Spleen (tissue), 7 donors: ENCODE results near the gene LMO2.

Experiments
- POLR2A ChIP-seq, 3 donors: fragments of 450-650 bp; IDR thresholded peaks; one replicate each; pipeline ENCODE4 v1.5.1; 2017; ENCODE audit warnings: antibody characterized with exemption in 3 of 3, mild to moderate bottlenecking in 1 of 3
- TF ChIP-seq, protein P1 (sequence below), 11 experiments: fragments of 200-600 bp in 7 of 11; fragments of 450-650 bp in 4 of 11; sonication (generic) in 4 of 11; IDR thresholded peaks in 8 of 11; conservative IDR thresholded peaks in 3 of 11; 1 replicate in 7 of 11; 2 replicates in 4 of 11; pipeline versions ENCODE4 v1.4.0 to v1.8.0; 2016 to 2021; ENCODE audit warnings: antibody characterized with exemption in 11 of 11, inconsistent platforms in 4 of 11, mild to moderate bottlenecking in 1 of 11
- donor health status: DM: no; HTN: no; CAD: no; lungs with moderate emphysema.
- donor health status: DM: no; HTN: no; CAD: no.
- donor health status: DM: no; HTN: no; CAD: no.

DNA sequence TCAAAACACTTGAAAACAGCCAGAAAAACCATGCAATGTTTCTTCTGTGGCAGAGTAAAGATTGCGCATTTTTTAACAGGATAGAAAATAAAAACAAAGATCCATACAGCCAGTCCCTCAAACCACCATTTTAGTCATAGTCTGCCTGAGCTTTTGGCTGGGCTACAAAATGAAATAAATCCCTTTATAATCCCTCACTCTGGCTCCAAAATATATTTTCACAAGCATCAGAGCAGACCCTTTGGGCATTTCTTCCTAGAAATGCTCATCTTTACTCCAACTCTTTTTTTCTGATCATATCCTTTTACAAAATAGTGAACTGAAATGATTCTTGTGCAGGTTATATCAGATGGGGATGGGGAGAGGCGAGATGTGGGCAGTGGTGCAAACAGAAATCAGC is 31.8 kb upstream of the LMO2 start:
- TF ChIP-seq, protein P1, sequence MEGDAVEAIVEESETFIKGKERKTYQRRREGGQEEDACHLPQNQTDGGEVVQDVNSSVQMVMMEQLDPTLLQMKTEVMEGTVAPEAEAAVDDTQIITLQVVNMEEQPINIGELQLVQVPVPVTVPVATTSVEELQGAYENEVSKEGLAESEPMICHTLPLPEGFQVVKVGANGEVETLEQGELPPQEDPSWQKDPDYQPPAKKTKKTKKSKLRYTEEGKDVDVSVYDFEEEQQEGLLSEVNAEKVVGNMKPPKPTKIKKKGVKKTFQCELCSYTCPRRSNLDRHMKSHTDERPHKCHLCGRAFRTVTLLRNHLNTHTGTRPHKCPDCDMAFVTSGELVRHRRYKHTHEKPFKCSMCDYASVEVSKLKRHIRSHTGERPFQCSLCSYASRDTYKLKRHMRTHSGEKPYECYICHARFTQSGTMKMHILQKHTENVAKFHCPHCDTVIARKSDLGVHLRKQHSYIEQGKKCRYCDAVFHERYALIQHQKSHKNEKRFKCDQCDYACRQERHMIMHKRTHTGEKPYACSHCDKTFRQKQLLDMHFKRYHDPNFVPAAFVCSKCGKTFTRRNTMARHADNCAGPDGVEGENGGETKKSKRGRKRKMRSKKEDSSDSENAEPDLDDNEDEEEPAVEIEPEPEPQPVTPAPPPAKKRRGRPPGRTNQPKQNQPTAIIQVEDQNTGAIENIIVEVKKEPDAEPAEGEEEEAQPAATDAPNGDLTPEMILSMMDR (IDR thresholded peaks at IDR 0.05 in 8 of 11, conservative IDR thresholded peaks at IDR 0.05 in 3 of 11): no peak
- TF ChIP-seq POLR2A (IDR thresholded peaks at IDR 0.05): no peak
